A549 treated with Hydrocortisone at 1 μM for 4 hours (cell line): Measurements from ENCODE around the gene HTN3. TPM values are rescaled to one million over a fixed set of nuclear protein-coding genes. Genes with fewer than 3 reads are reported as not detected.

Experiments
- total RNA-seq: library from RNA; stranded (reverse); fragments of 200-300 nt; extraction: Qiagen RNA extraction; gene quantifications from 5 replicates; pipeline ENCODE4 v1.2.3, GENCODE V29; 2022

Gene HTN3
- not detected in 5 replicates for total RNA-seq

DNA sequence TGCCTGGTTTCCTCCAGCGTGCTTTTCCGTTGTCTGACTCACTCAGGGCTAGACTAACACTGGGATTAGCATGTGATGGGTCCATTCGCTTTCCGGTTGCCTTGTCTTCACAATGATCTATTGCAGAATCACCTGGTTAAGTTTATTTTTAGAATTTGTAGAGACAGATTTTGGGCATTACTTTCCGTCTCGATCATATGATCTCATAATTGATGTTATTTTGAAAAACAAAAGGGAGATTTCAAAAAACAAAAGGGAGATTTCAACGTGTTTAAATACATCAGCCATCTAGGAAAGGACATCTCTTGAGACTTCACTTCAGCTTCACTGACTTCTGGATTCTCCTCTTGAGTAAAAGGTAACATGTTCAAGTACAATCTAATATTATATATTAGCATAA lies at the start of gene HTN3:
Gene HTN3 (plus strand): TSS at position 301 of the 400 bp plus-strand sequence. CDS start 2,282 bp downstream, outside the sequence.

GRCh38 chr4:69995526-69996016 lies 32.7 kb upstream of the HTN3 start, which contains the start of gene STATH:
Gene STATH (plus strand): TSS chr4:69995966. CDS start chr4:69998438, 2,472 bp downstream.

GRCh38 chr4:70050138-70050537 lies 21.9 kb downstream of the HTN3 start, which contains the start of gene HTN1:
Gene HTN1 (plus strand): TSS chr4:70050438. CDS start chr4:70053077, 2,639 bp downstream.

Other genes with a start within 250 kb of the HTN3 start
- not detected in 5 replicates for gene SULT1E1, start 168.3 kb upstream of the HTN3 start, total RNA-seq
- not detected in 5 replicates for gene CSN1S1, start 97.4 kb upstream of the HTN3 start, total RNA-seq
- not detected in 5 replicates for gene CSN2, start 62.7 kb upstream of the HTN3 start, total RNA-seq
- gene STATH, start 32.5 kb upstream of the HTN3 start, total RNA-seq = not detected in 5 replicates
- gene HTN1, start 22.0 kb downstream of the HTN3 start, total RNA-seq = not detected in 5 replicates
- gene PRR27, start 125.8 kb downstream of the HTN3 start, total RNA-seq = not detected in 5 replicates
- gene ODAM, start 167.3 kb downstream of the HTN3 start, total RNA-seq = not detected in 5 replicates
- gene FDCSP, start 197.7 kb downstream of the HTN3 start, total RNA-seq = not detected in 5 replicates
- not detected in 5 replicates for gene CSN3, start 214.1 kb downstream of the HTN3 start, total RNA-seq